GM23338 (cell line): ENCODE measurements around the gene RNF135. TPM values are rescaled to one million over a fixed set of nuclear protein-coding genes. Genes with fewer than 3 reads are reported as not detected.

Source experiments
- ATAC-seq: fragments of 200-7000 bp; cut with Tn5 transposase; 3 replicates; pipeline ENCODE4 v1.9.1; 2020
- DNase-seq: peaks from one replicate; pipeline ENCODE4 v3.0.0-alpha.2; 2015; ENCODE audit warnings: low spot score
- H2AFZ ChIP-seq: fragments of 200-600 bp; sonication (generic); 2 replicates; pipeline ENCODE4 v1.8.0; 2016; ENCODE audit warnings: antibody characterized with exemption, mild to moderate bottlenecking, moderate library complexity
- H3F3A ChIP-seq: fragments of 200-600 bp; sonication (generic); replicated peaks from 2 replicates; pipeline ENCODE4 v1.8.0; 2017; ENCODE audit warnings: antibody characterized with exemption, mixed run types, low read depth
- H3K27ac ChIP-seq: fragments of 200-600 bp; sonication (generic); 2 replicates; pipeline ENCODE4 v1.6.1; 2016; ENCODE audit warnings: low read depth
- H3K27me3 ChIP-seq: fragments of 200-600 bp; sonication (generic); 2 replicates; pipeline ENCODE4 v1.8.0; 2016; ENCODE audit warnings: mild to moderate bottlenecking, mixed run types, moderate library complexity; ENCODE audit not compliant: insufficient read depth
- H3K36me3 ChIP-seq: fragments of 200-600 bp; sonication (generic); 2 replicates; pipeline ENCODE4 v1.8.0; 2016; ENCODE audit warnings: mild to moderate bottlenecking; ENCODE audit not compliant: insufficient read depth
- H3K4me1 ChIP-seq: fragments of 200-600 bp; sonication (generic); 2 replicates; pipeline ENCODE4 v1.8.0; 2016; ENCODE audit warnings: mild to moderate bottlenecking, moderate library complexity; ENCODE audit not compliant: insufficient read depth
- H3K4me2 ChIP-seq: fragments of 200-600 bp; sonication (generic); 2 replicates; pipeline ENCODE4 v1.7.1; 2017; ENCODE audit warnings: mixed run types
- H3K4me3 ChIP-seq: fragments of 200-600 bp; sonication (generic); 2 replicates; pipeline ENCODE4 v1.6.1; 2016; ENCODE audit warnings: mixed run types
- H3K79me2 ChIP-seq: fragments of 200-600 bp; sonication (generic); replicated peaks from 2 replicates; pipeline ENCODE4 v1.8.0; 2017; ENCODE audit warnings: mild to moderate bottlenecking; ENCODE audit not compliant: insufficient read depth
- H3K9me2 ChIP-seq: fragments of 200-600 bp; sonication (generic); 2 replicates; pipeline ENCODE4 v1.8.0; 2017; ENCODE audit not compliant: insufficient read depth
- H4K20me1 ChIP-seq: fragments of 200-600 bp; sonication (generic); replicated peaks from 2 replicates; pipeline ENCODE4 v1.8.0; 2017; ENCODE audit warnings: mild to moderate bottlenecking; ENCODE audit not compliant: insufficient read depth
- H3K27ac Mint-ChIP-seq: 2 replicates; pipeline ENCODE4 v1.8.0; 2020; ENCODE audit warnings: inconsistent platforms, mild to moderate bottlenecking, moderate library complexity, mixed read lengths
- H3K27me3 Mint-ChIP-seq: 3 replicates; pipeline ENCODE4 v1.8.0; 2022; ENCODE audit warnings: low read depth, mild to moderate bottlenecking, moderate library complexity, mixed read lengths, inconsistent platforms; ENCODE audit not compliant: insufficient read depth, poor library complexity
- H3K36me3 Mint-ChIP-seq: 3 replicates; pipeline ENCODE4 v1.8.0; 2021; ENCODE audit warnings: low read depth, mild to moderate bottlenecking, inconsistent platforms, moderate library complexity, mixed read lengths
- H3K4me1 Mint-ChIP-seq: 3 replicates; pipeline ENCODE4 v1.8.0; 2020; ENCODE audit warnings: mild to moderate bottlenecking, inconsistent platforms, mixed read lengths
- H3K4me3 Mint-ChIP-seq: 3 replicates; pipeline ENCODE4 v1.8.0; 2021; ENCODE audit warnings: moderate library complexity, mild to moderate bottlenecking, inconsistent platforms, mixed read lengths
- H3K9me3 Mint-ChIP-seq: 3 replicates; pipeline ENCODE4 v1.8.0; 2020; ENCODE audit warnings: moderate library complexity, mild to moderate bottlenecking, inconsistent platforms, mixed read lengths
- CREB1 ChIP-seq: fragments of 250-450 bp; sonication (Bioruptor Pico); IDR thresholded peaks from 2 replicates; pipeline ENCODE4 v1.5.0; 2020; ENCODE audit warnings: low read depth, mild to moderate bottlenecking, moderate library complexity
- EZH2 ChIP-seq: fragments of 200-600 bp; sonication (generic); IDR thresholded peaks from one replicate; pipeline ENCODE4 v1.8.0; 2017; ENCODE audit warnings: antibody characterized with exemption, mild to moderate bottlenecking, low read depth; ENCODE audit not compliant: unreplicated experiment
- EZH2phosphoT487 ChIP-seq: fragments of 200-600 bp; sonication (generic); IDR thresholded peaks from one replicate; pipeline ENCODE4 v1.8.1; 2018; ENCODE audit warnings: antibody characterized with exemption; ENCODE audit not compliant: unreplicated experiment
- JUNB ChIP-seq: IDR thresholded peaks from one replicate; pipeline ENCODE4 v1.6.1; 2016; ENCODE audit warnings: antibody characterized with exemption; ENCODE audit not compliant: unreplicated experiment
- NANOG ChIP-seq: IDR thresholded peaks from 2 replicates; pipeline ENCODE4 v1.6.1; 2016; ENCODE audit warnings: antibody characterized with exemption, borderline replicate concordance
- POLR2AphosphoS5 ChIP-seq: IDR thresholded peaks from 2 replicates; pipeline ENCODE4 v1.6.1; 2016; ENCODE audit warnings: antibody characterized with exemption, low read depth
- STAT1 ChIP-seq: IDR thresholded peaks from one replicate; pipeline ENCODE4 v1.6.1; 2016; ENCODE audit warnings: antibody characterized with exemption; ENCODE audit not compliant: unreplicated experiment
- ZNF114 ChIP-seq: fragments of 250-450 bp; sonication (Bioruptor Pico); IDR thresholded peaks from 2 replicates; pipeline ENCODE4 v1.5.0; 2020; ENCODE audit warnings: mild to moderate bottlenecking, moderate library complexity
- ZNF331 ChIP-seq: fragments of 250-450 bp; sonication (Bioruptor Pico); IDR thresholded peaks from 2 replicates; pipeline ENCODE4 v1.5.0; 2020; ENCODE audit warnings: low read depth, mild to moderate bottlenecking, moderate library complexity
- polyA plus RNA-seq: library from polyadenylated mRNA; unstranded; fragments of >200 nt; fragmentation: Nextera tagmentation; extraction: Ambion mirVana; gene quantifications from 2 replicates; pipeline ENCODE4 v1.2.1, GENCODE V29; 2016
- total RNA-seq: library from RNA; depleted of rRNA; stranded (reverse); fragments of >200 nt; shearing (Covaris generic); gene quantifications from 2 replicates; pipeline ENCODE4 v1.2.3, GENCODE V29; 2014
- TF ChIP-seq, protein P1 (sequence below): IDR thresholded peaks from one replicate; pipeline ENCODE4 v1.6.1; 2018; ENCODE audit warnings: antibody characterized with exemption; ENCODE audit not compliant: unreplicated experiment
- TF ChIP-seq, protein P2 (sequence below): IDR thresholded peaks from 2 replicates; pipeline ENCODE4 v1.6.1; 2016; ENCODE audit warnings: antibody characterized with exemption
- TF ChIP-seq, protein P3 (sequence below), 2 experiments: fragments of 200-600 bp in 1 of 2; sonication (generic) in 1 of 2; conservative IDR thresholded peaks; 2 replicates each; pipeline versions ENCODE4 v1.5.1 to v1.6.1; 2016 to 2017; ENCODE audit warnings: antibody characterized with exemption in 2 of 2, low read depth in 2 of 2, mild to moderate bottlenecking in 2 of 2, moderate library complexity in 1 of 2

Gene RNF135
- total and polyA plus RNA-seq, 2 experiments from 2014 or later, result 9.4 to 9.8 TPM

DNA sequence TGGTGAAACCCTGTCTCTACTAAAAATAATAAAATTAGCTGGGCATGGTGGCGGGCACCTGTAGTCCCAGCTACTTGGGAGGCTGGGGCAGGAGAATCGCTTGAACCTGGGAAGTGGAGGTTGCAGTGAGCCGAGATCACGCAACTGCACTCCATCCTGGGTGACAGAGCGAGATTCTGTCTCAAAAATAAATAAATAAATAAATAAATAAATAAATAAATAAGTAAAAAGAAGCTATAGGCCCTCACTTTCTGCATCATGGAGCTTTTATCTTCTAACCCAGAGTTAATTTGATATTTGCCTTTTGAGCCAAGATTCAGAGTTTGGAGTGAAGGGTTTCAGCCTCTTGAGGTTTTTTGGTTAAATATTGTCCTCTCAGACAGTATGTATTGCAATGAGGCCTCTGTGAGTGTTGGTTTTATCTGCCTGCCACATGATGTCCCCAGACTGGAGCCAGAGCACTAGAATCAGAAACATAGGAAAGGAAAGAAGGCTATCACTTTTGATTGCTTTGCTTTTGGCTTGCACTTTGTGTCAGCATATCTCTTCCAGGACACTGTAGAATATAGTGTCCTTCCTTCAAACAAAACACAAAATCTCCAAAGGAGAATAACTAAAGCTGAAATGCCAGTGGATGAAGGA lies 32.5 kb downstream of the RNF135 start (continued):
- TF ChIP-seq JUNB (no peak), POLR2AphosphoS5 (no peak), EZH2 (no peak), ZNF114 (CRISPR knock-in tag) (no peak), NANOG (no peak)
- TF ChIP-seq, protein P1, sequence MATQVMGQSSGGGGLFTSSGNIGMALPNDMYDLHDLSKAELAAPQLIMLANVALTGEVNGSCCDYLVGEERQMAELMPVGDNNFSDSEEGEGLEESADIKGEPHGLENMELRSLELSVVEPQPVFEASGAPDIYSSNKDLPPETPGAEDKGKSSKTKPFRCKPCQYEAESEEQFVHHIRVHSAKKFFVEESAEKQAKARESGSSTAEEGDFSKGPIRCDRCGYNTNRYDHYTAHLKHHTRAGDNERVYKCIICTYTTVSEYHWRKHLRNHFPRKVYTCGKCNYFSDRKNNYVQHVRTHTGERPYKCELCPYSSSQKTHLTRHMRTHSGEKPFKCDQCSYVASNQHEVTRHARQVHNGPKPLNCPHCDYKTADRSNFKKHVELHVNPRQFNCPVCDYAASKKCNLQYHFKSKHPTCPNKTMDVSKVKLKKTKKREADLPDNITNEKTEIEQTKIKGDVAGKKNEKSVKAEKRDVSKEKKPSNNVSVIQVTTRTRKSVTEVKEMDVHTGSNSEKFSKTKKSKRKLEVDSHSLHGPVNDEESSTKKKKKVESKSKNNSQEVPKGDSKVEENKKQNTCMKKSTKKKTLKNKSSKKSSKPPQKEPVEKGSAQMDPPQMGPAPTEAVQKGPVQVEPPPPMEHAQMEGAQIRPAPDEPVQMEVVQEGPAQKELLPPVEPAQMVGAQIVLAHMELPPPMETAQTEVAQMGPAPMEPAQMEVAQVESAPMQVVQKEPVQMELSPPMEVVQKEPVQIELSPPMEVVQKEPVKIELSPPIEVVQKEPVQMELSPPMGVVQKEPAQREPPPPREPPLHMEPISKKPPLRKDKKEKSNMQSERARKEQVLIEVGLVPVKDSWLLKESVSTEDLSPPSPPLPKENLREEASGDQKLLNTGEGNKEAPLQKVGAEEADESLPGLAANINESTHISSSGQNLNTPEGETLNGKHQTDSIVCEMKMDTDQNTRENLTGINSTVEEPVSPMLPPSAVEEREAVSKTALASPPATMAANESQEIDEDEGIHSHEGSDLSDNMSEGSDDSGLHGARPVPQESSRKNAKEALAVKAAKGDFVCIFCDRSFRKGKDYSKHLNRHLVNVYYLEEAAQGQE, result no peak
- TF ChIP-seq, protein P2, sequence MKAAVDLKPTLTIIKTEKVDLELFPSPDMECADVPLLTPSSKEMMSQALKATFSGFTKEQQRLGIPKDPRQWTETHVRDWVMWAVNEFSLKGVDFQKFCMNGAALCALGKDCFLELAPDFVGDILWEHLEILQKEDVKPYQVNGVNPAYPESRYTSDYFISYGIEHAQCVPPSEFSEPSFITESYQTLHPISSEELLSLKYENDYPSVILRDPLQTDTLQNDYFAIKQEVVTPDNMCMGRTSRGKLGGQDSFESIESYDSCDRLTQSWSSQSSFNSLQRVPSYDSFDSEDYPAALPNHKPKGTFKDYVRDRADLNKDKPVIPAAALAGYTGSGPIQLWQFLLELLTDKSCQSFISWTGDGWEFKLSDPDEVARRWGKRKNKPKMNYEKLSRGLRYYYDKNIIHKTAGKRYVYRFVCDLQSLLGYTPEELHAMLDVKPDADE, result no peak

DNA sequence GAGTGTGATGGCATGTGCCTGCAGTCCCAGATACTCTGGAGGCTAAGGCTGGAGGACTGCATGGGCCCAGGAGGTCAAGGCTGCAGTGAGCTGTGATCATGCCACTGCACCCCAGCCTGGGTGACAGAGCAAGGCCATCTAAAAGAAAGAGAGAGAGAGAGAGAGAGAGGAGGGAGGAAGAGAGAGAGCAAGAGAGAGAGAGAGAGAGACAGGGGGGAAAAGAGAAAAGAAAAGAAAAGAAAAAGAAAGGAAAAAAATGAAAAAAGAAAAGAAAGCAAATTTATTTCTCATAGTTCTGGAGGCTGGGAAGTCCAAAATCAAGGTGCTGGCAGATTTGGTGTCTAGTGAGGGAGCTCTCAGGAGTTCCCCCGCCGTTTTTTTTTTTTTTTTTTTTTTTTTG lies 33.3 kb downstream of the RNF135 start:
- Mint-ChIP-seq H3K27ac (no peak overlapping the region), H3K27me3 (peaks cover 22% of the 10 kb centered on the region), H3K36me3 (peaks cover 5% of the 10 kb centered on the region; the same call in 2 of the 3 replicates), H3K9me3 (no peaks in the 10 kb centered on the region; the same call in 2 of the 3 replicates), H3K4me3 (no peak overlapping the region), H3K4me1 (peaks cover 10% of the 10 kb centered on the region)
- H3K27me3 ChIP-seq, result peaks cover 23% of the 10 kb centered on the region
- H3K36me3 ChIP-seq, result no peaks in the 10 kb centered on the region
- DNase-seq (no peak), ATAC-seq (no peak)
- no peak overlapping the region for H2AFZ ChIP-seq
- H3K4me2 ChIP-seq, result no peak overlapping the region
- 0 out of 2 replicates have a peak, but pooled peaks cover 2% of the 10 kb centered on the region for H3F3A ChIP-seq
- H3K27ac ChIP-seq, result no peak overlapping the region
- H3K9me2 ChIP-seq, result no peaks in the 10 kb centered on the region
- H3K79me2 ChIP-seq, result no peaks in the 10 kb centered on the region
- H3K4me3 ChIP-seq, result no peak overlapping the region
- peaks cover 6% of the 10 kb centered on the region for H3K4me1 ChIP-seq
- no peaks in the 10 kb centered on the region for H4K20me1 ChIP-seq
- TF ChIP-seq CREB1 (CRISPR knock-in tag) (no peak), ZNF114 (CRISPR knock-in tag) (no peak), EZH2phosphoT487 (no peak), NANOG (no peak), EZH2 (no peak), STAT1 (no peak), ZNF331 (CRISPR knock-in tag) (no peak), JUNB (no peak)
- TF ChIP-seq, protein P3, sequence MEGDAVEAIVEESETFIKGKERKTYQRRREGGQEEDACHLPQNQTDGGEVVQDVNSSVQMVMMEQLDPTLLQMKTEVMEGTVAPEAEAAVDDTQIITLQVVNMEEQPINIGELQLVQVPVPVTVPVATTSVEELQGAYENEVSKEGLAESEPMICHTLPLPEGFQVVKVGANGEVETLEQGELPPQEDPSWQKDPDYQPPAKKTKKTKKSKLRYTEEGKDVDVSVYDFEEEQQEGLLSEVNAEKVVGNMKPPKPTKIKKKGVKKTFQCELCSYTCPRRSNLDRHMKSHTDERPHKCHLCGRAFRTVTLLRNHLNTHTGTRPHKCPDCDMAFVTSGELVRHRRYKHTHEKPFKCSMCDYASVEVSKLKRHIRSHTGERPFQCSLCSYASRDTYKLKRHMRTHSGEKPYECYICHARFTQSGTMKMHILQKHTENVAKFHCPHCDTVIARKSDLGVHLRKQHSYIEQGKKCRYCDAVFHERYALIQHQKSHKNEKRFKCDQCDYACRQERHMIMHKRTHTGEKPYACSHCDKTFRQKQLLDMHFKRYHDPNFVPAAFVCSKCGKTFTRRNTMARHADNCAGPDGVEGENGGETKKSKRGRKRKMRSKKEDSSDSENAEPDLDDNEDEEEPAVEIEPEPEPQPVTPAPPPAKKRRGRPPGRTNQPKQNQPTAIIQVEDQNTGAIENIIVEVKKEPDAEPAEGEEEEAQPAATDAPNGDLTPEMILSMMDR (conservative IDR thresholded peaks at IDR 0.05; ENCODE audit: low read depth in 2 of 2), result no peak
- TF ChIP-seq, protein P2, result no peak
